Endothelial cell of umbilical vein (primary cell): ENCODE measurements around the gene ZNF669. TPM values are rescaled to one million over a fixed set of nuclear protein-coding genes. Genes with fewer than 3 reads are reported as not detected.

ENCODE experiments used
- BruUV-seq: library from RNA; stranded (reverse); fragments of 400-500 nt; replicated peaks from 2 replicates; lab custom pipeline; 2021; lab: Mats Ljungman, UMichigan
- CTCF ChIA-PET: fragments of 300-600, 350-600 bp; sonication (Branson Sonifier 250); formaldehyde crosslinking; loops from one replicate; lab custom pipeline; 2021; ENCODE audit warnings: antibody characterized with exemption, inconsistent platforms; lab: Charles Lee
- POLR2A ChIA-PET: fragments of 300-600, 350-600 bp; sonication (Branson Sonifier 250); formaldehyde crosslinking; loops from one replicate; lab custom pipeline; 2021; ENCODE audit warnings: antibody characterized with exemption, inconsistent platforms; lab: Charles Lee
- DNase-seq: peaks from one replicate; pipeline ENCODE4 v3.0.0-alpha.2; 2011; ENCODE audit warnings: low read depth, low spot score
- FAIRE-seq: peaks from 2 replicates; lab custom pipeline; 2011; peaks lifted over from hg19 to GRCh38; lab: Jason Lieb, UNC
- H2AFZ ChIP-seq: 2 replicates; pipeline ENCODE4 v1.6.0; 2012; ENCODE audit warnings: low read depth, low read length, control low read depth, inconsistent platforms
- H3K27ac ChIP-seq: 2 replicates; pipeline ENCODE4 v1.5.1; 2011; ENCODE audit warnings: low read depth, mild to moderate bottlenecking, control low read depth, low read length, moderate library complexity; ENCODE audit not compliant: insufficient read depth
- H3K27me3 ChIP-seq, 2 experiments: 2 replicates each; pipeline versions ENCODE4 v1.6.0 to v1.6.1; 2011; ENCODE audit warnings: low read length in 2 of 2, mixed read lengths in 1 of 2; ENCODE audit not compliant: control insufficient read depth in 2 of 2, insufficient read depth in 2 of 2
- H3K36me3 ChIP-seq, 2 experiments: 2 replicates in 1 of 2; 3 replicates in 1 of 2; pipeline ENCODE4 v1.5.1; 2011; ENCODE audit warnings: low read length in 2 of 2, mild to moderate bottlenecking in 1 of 2, moderate library complexity in 1 of 2; ENCODE audit not compliant: control insufficient read depth in 2 of 2, insufficient read depth in 2 of 2; ENCODE audit errors: extremely low read depth in 1 of 2
- H3K4me1 ChIP-seq: 3 replicates; pipeline ENCODE4 v1.5.1; 2011; ENCODE audit warnings: mild to moderate bottlenecking, low read length; ENCODE audit not compliant: control insufficient read depth, insufficient read depth; ENCODE audit errors: extremely low read depth
- H3K4me2 ChIP-seq: 2 replicates; pipeline ENCODE4 v1.6.1; 2011; ENCODE audit warnings: low read length, control low read depth, mixed read lengths; ENCODE audit not compliant: insufficient read depth
- H3K4me3 ChIP-seq, 3 experiments: fragments of 200-600 bp in 1 of 3; sonication (generic), shearing (Covaris generic) in 1 of 3; replicated peaks in 1 of 3; 2 replicates each; pipeline ENCODE4 v1.5.1; 2011 to 2016; ENCODE audit warnings: control low read depth in 3 of 3, low read length in 3 of 3, mild to moderate bottlenecking in 2 of 3, inconsistent platforms in 1 of 3, low read depth in 1 of 3, moderate library complexity in 1 of 3; ENCODE audit not compliant: insufficient read depth in 1 of 3
- H3K79me2 ChIP-seq: 2 replicates; pipeline ENCODE4 v1.6.0; 2012; ENCODE audit warnings: low read length, inconsistent platforms; ENCODE audit not compliant: control insufficient read depth, insufficient read depth
- H3K9ac ChIP-seq: replicated peaks from 2 replicates; pipeline ENCODE3; 2011; ENCODE audit warnings: low read length, control low read depth; ENCODE audit not compliant: insufficient read depth; ENCODE audit errors: extremely low read depth
- H3K9me1 ChIP-seq: replicated peaks from 3 replicates; pipeline ENCODE4 v1.6.0; 2011; ENCODE audit warnings: mild to moderate bottlenecking, low read length; ENCODE audit not compliant: control insufficient read depth, insufficient read depth; ENCODE audit errors: extremely low read depth
- H3K9me3 ChIP-seq: replicated peaks from 2 replicates; pipeline ENCODE4 v1.5.1; 2012; ENCODE audit warnings: low read length, inconsistent platforms; ENCODE audit not compliant: control insufficient read depth, insufficient read depth
- H4K20me1 ChIP-seq: replicated peaks from 2 replicates; pipeline ENCODE3; 2011; ENCODE audit warnings: mild to moderate bottlenecking, low read length; ENCODE audit not compliant: control insufficient read depth, insufficient read depth; ENCODE audit errors: extremely low read depth
- EZH2 ChIP-seq: IDR thresholded peaks from 2 replicates; pipeline ENCODE4 v1.6.1; 2012; ENCODE audit warnings: borderline replicate concordance, low read depth, mild to moderate bottlenecking, moderate library complexity, low read length, inconsistent platforms; ENCODE audit not compliant: severe bottlenecking
- FOS ChIP-seq: IDR thresholded peaks from 2 replicates; pipeline ENCODE4 v1.6.1; 2011; ENCODE audit warnings: mild to moderate bottlenecking, low read length, moderate library complexity, borderline replicate concordance; ENCODE audit not compliant: insufficient read depth
- GATA2 ChIP-seq: IDR thresholded peaks from 2 replicates; pipeline ENCODE4 v1.7.0; 2011; ENCODE audit warnings: low read depth, mild to moderate bottlenecking, moderate library complexity, mixed read lengths, low read length; ENCODE audit not compliant: insufficient read length, insufficient read depth
- JUN ChIP-seq: IDR thresholded peaks from 2 replicates; pipeline ENCODE4 v1.6.1; 2011; ENCODE audit warnings: borderline replicate concordance, low read depth; ENCODE audit not compliant: insufficient read length, insufficient read depth
- MYC ChIP-seq: IDR thresholded peaks from one replicate; pipeline ENCODE4 v1.6.1; 2011; ENCODE audit warnings: mild to moderate bottlenecking, low read depth, low read length
- POLR2A ChIP-seq: IDR thresholded peaks from 2 replicates; pipeline ENCODE4 v1.6.1; 2012; ENCODE audit warnings: low read depth, mild to moderate bottlenecking, control low read depth, low read length
- POLR2AphosphoS5 ChIP-seq: IDR thresholded peaks from 2 replicates; pipeline ENCODE4 v1.6.1; 2012; ENCODE audit warnings: low read depth, mild to moderate bottlenecking, control low read depth, low read length, moderate library complexity; ENCODE audit not compliant: insufficient read depth
- dilution Hi-C: fragments of 300-500 bp; cut with MboI; formaldehyde crosslinking; loops from one replicate; pipeline ENCODE4 v1.15.0; 2019; ENCODE audit warnings: low sequenced_read_pairs; ENCODE audit not compliant: extremely low pct_ligation_motif_present
- intact Hi-C: fragments of 100-400 bp; cut with micrococcal nuclease; formaldehyde crosslinking; loops from one replicate; pipeline ENCODE4 v1.10.0; 2022
- polyA plus RNA-seq, 4 experiments: library from polyadenylated mRNA; depleted of rRNA in 3 of 4; stranded (reverse) in 3 of 4; unstranded in 1 of 4; fragments of >200 nt; gene quantifications; 2 replicates each; pipeline versions ENCODE4 v1.2.1 to v1.2.3, GENCODE V29; 2011 to 2012; ENCODE audit warnings: missing spikeins in 1 of 4
- total RNA-seq: library from RNA; stranded (reverse); gene quantifications from 2 replicates; pipeline ENCODE4 v1.2.3, GENCODE V29; 2021
- TF ChIP-seq, protein P1 (sequence below): IDR thresholded peaks from 2 replicates; pipeline ENCODE4 v1.6.1; 2011; ENCODE audit not compliant: insufficient read depth, insufficient read length
- TF ChIP-seq, protein P2 (sequence below), 2 donors: IDR thresholded peaks; 1 replicate in 1 of 2; 2 replicates in 1 of 2; pipeline ENCODE4 v1.5.1; 2011; ENCODE audit warnings: low read length in 2 of 2, mild to moderate bottlenecking in 2 of 2, moderate library complexity in 2 of 2, control low read depth in 1 of 2, inconsistent platforms in 1 of 2, low read depth in 1 of 2; ENCODE audit not compliant: insufficient read depth in 1 of 2; ENCODE audit errors: extremely low read depth in 1 of 2

ZNF669 gene
- total and polyA plus RNA-seq, 2 donors (not counting 3 experiments of a cell fraction or from before 2014, with no cell fraction given), result 2.4 to 7.8 TPM

DNA sequence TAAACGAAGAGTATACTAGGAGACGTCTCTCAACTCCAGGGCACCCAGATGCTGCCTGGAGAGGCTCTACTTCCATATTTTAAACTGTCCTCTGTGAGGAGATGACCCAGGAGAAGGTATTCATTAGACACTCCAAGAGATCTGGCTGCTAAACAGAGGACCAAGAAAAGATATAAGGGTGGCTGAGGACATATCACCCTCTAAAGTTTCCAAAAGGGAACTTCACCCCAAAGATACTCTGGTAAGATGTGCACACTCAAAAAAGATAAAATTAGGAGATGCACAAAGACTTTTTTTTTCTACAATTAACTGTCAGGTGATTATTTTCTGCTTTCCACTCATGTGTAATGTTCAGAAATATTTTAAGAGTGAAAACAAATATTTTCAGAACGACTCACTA lies 26.9 kb downstream of the ZNF669 start:
- Histone ChIP-seq H3K36me3 (no peaks in the 10 kb centered on the region), H3K27me3 (no peaks in the 10 kb centered on the region), H3K9me3 (no peaks in the 10 kb centered on the region), H3K4me1 (peaks cover 16% of the 10 kb centered on the region), H3K9me1 (no peaks in the 10 kb centered on the region), H3K9ac (peak overlapping the region; percentile 83), H3K27ac (no peak overlapping the region), H4K20me1 (peaks cover 2% of the 10 kb centered on the region), H3K79me2 (peaks cover 40% of the 10 kb centered on the region), H3K4me3 (peak overlapping the region in 1 of 3 experiments; percentile 90), H2AFZ (no peak overlapping the region), H3K4me2 (peak overlapping the region; percentile 97)
- no peak for TF ChIP-seq JUN
- peak; percentile 7 for DNase-seq
- dilution Hi-C loops, result no loop called here
- no peak for FAIRE-seq
- POLR2A ChIA-PET, result no interaction called here
- BruUV-seq, result no TSS peak
- CTCF ChIA-PET, result no interaction called here
- intact Hi-C loops, result no loop called here

DNA sequence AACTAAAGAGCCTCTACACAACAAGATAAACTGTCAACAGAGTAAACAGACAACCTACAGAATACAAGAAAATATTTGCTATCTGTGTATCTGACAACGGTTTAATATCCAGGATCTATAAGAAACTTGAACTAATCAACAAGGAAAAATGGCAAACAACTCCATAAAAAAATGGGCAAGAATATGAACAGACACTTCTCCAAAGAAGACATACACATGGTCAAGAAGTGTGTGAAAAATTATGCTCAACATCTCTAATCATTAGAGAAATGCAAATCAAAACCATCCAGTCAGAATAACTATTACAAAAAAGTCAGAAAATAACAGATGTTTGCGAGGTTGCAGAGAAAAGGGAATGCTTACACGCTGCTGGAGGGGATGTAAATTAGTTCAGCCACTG lies 33.5 kb downstream of the ZNF669 start:
- DNase-seq (no peak), FAIRE-seq (no peak)
- Histone ChIP-seq H2AFZ (no peak overlapping the region), H3K9ac (no peak overlapping the region), H3K4me3 (no peak overlapping the region), H3K79me2 (peaks cover 43% of the 10 kb centered on the region), H3K4me2 (no peak overlapping the region), H3K4me1 (no peaks in the 10 kb centered on the region), H3K9me3 (no peaks in the 10 kb centered on the region), H3K9me1 (no peaks in the 10 kb centered on the region), H3K27me3 (no peaks in the 10 kb centered on the region), H4K20me1 (no peaks in the 10 kb centered on the region), H3K36me3 (no peaks in the 10 kb centered on the region), H3K27ac (no peak overlapping the region)
- dilution Hi-C loops (no loop called here), intact Hi-C loops (no loop called here)
- no peak for TF ChIP-seq GATA2
- TF ChIP-seq POLR2AphosphoS5, result no peak
- no peak for TF ChIP-seq FOS
- no peak for TF ChIP-seq JUN
- TF ChIP-seq, protein P1, sequence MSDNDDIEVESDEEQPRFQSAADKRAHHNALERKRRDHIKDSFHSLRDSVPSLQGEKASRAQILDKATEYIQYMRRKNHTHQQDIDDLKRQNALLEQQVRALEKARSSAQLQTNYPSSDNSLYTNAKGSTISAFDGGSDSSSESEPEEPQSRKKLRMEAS, result no peak
- TF ChIP-seq, protein P2, sequence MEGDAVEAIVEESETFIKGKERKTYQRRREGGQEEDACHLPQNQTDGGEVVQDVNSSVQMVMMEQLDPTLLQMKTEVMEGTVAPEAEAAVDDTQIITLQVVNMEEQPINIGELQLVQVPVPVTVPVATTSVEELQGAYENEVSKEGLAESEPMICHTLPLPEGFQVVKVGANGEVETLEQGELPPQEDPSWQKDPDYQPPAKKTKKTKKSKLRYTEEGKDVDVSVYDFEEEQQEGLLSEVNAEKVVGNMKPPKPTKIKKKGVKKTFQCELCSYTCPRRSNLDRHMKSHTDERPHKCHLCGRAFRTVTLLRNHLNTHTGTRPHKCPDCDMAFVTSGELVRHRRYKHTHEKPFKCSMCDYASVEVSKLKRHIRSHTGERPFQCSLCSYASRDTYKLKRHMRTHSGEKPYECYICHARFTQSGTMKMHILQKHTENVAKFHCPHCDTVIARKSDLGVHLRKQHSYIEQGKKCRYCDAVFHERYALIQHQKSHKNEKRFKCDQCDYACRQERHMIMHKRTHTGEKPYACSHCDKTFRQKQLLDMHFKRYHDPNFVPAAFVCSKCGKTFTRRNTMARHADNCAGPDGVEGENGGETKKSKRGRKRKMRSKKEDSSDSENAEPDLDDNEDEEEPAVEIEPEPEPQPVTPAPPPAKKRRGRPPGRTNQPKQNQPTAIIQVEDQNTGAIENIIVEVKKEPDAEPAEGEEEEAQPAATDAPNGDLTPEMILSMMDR (IDR thresholded peaks at IDR 0.05; ENCODE audit: extremely low read depth in 1 of 2, insufficient read depth in 1 of 2, low read depth in 1 of 2, low read length in 2 of 2), result no peak
- TF ChIP-seq EZH2, result no peak
- TF ChIP-seq POLR2A, result no peak
- no peak for TF ChIP-seq MYC
- ChIA-PET CTCF (no interaction called here), POLR2A (no interaction called here)
- BruUV-seq, result no TSS peak
